DMS114 treated with DMSO at 0.1 percent for 48 hours (cell line): ENCODE results near the gene VSIG10.
"Not testable (repeated sequence)": the region's sequence is repeated elsewhere in the genome, so short reads cannot be mapped to it uniquely, and the experiment has no call there.

Source experiments
- DNase-seq: peaks from one replicate; lab custom pipeline; 2025; ENCODE audit not compliant: unreplicated experiment; lab: John Stamatoyannopoulos, UW

Gene VSIG10

GRCh38 chr12:118103601-118104382 lies at the start of gene VSIG10:
TSS of gene VSIG10 (minus strand) at chr12:118104011. CDS start at chr12:118103671, 340 bp downstream.
- DNase-seq: peak; percentile 48

GRCh38 chr12:118151755-118152154 lies 47.9 kb upstream of the VSIG10 start:
- no peak for DNase-seq

- no peak for DNase-seq
Measured at GRCh38 chr12:118150625-118151024, 46.8 kb upstream of the VSIG10 start.

- DNase-seq: no peak
Measured at GRCh38 chr12:118148287-118148686, 44.5 kb upstream of the VSIG10 start.

GRCh38 chr12:118145798-118146156 lies 42.0 kb upstream of the VSIG10 start:
- DNase-seq: no peak

GRCh38 chr12:118145113-118145797 lies 41.4 kb upstream of the VSIG10 start:
- no peak for DNase-seq

GRCh38 chr12:118144499-118144898 lies 40.7 kb upstream of the VSIG10 start:
- DNase-seq: no peak

- DNase-seq: no peak
Measured at GRCh38 chr12:118140825-118141224, 37.0 kb upstream of the VSIG10 start.

GRCh38 chr12:118137148-118137678 lies 33.4 kb upstream of the VSIG10 start:
- no peak for DNase-seq

GRCh38 chr12:118136559-118137003 lies 32.8 kb upstream of the VSIG10 start:
- no peak for DNase-seq

- peak; percentile 93 for DNase-seq
Measured at GRCh38 chr12:118135788-118136558, 32.2 kb upstream of the VSIG10 start, which contains the start of gene PEBP1. TSS of gene PEBP1 (plus strand) at chr12:118136124. CDS start at chr12:118136210, 86 bp downstream.

GRCh38 chr12:118129436-118129835 lies 25.6 kb upstream of the VSIG10 start:
- not testable (repeated sequence) for DNase-seq

GRCh38 chr12:118127867-118128266 lies 24.1 kb upstream of the VSIG10 start:
- DNase-seq: no peak

GRCh38 chr12:118126119-118126757 lies 22.4 kb upstream of the VSIG10 start:
- DNase-seq: no peak

- no peak for DNase-seq
Measured at GRCh38 chr12:118125743-118126118, 21.9 kb upstream of the VSIG10 start.

- no peak for DNase-seq
Measured at GRCh38 chr12:118124333-118124874, 20.6 kb upstream of the VSIG10 start.

- DNase-seq: no peak
Measured at GRCh38 chr12:118122264-118122663, 18.5 kb upstream of the VSIG10 start.

- peak; percentile 55 for DNase-seq
Measured at GRCh38 chr12:118120579-118121363, 17.0 kb upstream of the VSIG10 start.

- no peak for DNase-seq
Measured at GRCh38 chr12:118119449-118119879, 15.7 kb upstream of the VSIG10 start.

GRCh38 chr12:118109088-118109487 lies 5.3 kb upstream of the VSIG10 start:
- DNase-seq: no peak
